GM23338 (cell line): Measurements from ENCODE around the gene MRPS31. TPM values are rescaled to one million over a fixed set of nuclear protein-coding genes. Genes with fewer than 3 reads are reported as not detected.
"Not testable (repeated sequence)": the region's sequence is repeated elsewhere in the genome, so short reads cannot be mapped to it uniquely, and the experiment has no call there.

Source experiments
- ATAC-seq: fragments of 200-7000 bp; cut with Tn5 transposase; 3 replicates; pipeline ENCODE4 v1.9.1; 2020
- DNase-seq: peaks from one replicate; pipeline ENCODE4 v3.0.0-alpha.2; 2015; ENCODE audit warnings: low spot score
- H2AFZ ChIP-seq: fragments of 200-600 bp; sonication (generic); 2 replicates; pipeline ENCODE4 v1.8.0; 2016; ENCODE audit warnings: antibody characterized with exemption, mild to moderate bottlenecking, moderate library complexity
- H3F3A ChIP-seq: fragments of 200-600 bp; sonication (generic); replicated peaks from 2 replicates; pipeline ENCODE4 v1.8.0; 2017; ENCODE audit warnings: antibody characterized with exemption, mixed run types, low read depth
- H3K27ac ChIP-seq: fragments of 200-600 bp; sonication (generic); 2 replicates; pipeline ENCODE4 v1.6.1; 2016; ENCODE audit warnings: low read depth
- H3K27me3 ChIP-seq: fragments of 200-600 bp; sonication (generic); 2 replicates; pipeline ENCODE4 v1.8.0; 2016; ENCODE audit warnings: mild to moderate bottlenecking, mixed run types, moderate library complexity; ENCODE audit not compliant: insufficient read depth
- H3K36me3 ChIP-seq: fragments of 200-600 bp; sonication (generic); 2 replicates; pipeline ENCODE4 v1.8.0; 2016; ENCODE audit warnings: mild to moderate bottlenecking; ENCODE audit not compliant: insufficient read depth
- H3K4me1 ChIP-seq: fragments of 200-600 bp; sonication (generic); 2 replicates; pipeline ENCODE4 v1.8.0; 2016; ENCODE audit warnings: mild to moderate bottlenecking, moderate library complexity; ENCODE audit not compliant: insufficient read depth
- H3K4me2 ChIP-seq: fragments of 200-600 bp; sonication (generic); 2 replicates; pipeline ENCODE4 v1.7.1; 2017; ENCODE audit warnings: mixed run types
- H3K4me3 ChIP-seq: fragments of 200-600 bp; sonication (generic); 2 replicates; pipeline ENCODE4 v1.6.1; 2016; ENCODE audit warnings: mixed run types
- H3K79me2 ChIP-seq: fragments of 200-600 bp; sonication (generic); replicated peaks from 2 replicates; pipeline ENCODE4 v1.8.0; 2017; ENCODE audit warnings: mild to moderate bottlenecking; ENCODE audit not compliant: insufficient read depth
- H3K9me2 ChIP-seq: fragments of 200-600 bp; sonication (generic); 2 replicates; pipeline ENCODE4 v1.8.0; 2017; ENCODE audit not compliant: insufficient read depth
- H4K20me1 ChIP-seq: fragments of 200-600 bp; sonication (generic); replicated peaks from 2 replicates; pipeline ENCODE4 v1.8.0; 2017; ENCODE audit warnings: mild to moderate bottlenecking; ENCODE audit not compliant: insufficient read depth
- H3K27ac Mint-ChIP-seq: 2 replicates; pipeline ENCODE4 v1.8.0; 2020; ENCODE audit warnings: inconsistent platforms, mild to moderate bottlenecking, moderate library complexity, mixed read lengths
- H3K27me3 Mint-ChIP-seq: 3 replicates; pipeline ENCODE4 v1.8.0; 2022; ENCODE audit warnings: low read depth, mild to moderate bottlenecking, moderate library complexity, mixed read lengths, inconsistent platforms; ENCODE audit not compliant: insufficient read depth, poor library complexity
- H3K36me3 Mint-ChIP-seq: 3 replicates; pipeline ENCODE4 v1.8.0; 2021; ENCODE audit warnings: low read depth, mild to moderate bottlenecking, inconsistent platforms, moderate library complexity, mixed read lengths
- H3K4me1 Mint-ChIP-seq: 3 replicates; pipeline ENCODE4 v1.8.0; 2020; ENCODE audit warnings: mild to moderate bottlenecking, inconsistent platforms, mixed read lengths
- H3K4me3 Mint-ChIP-seq: 3 replicates; pipeline ENCODE4 v1.8.0; 2021; ENCODE audit warnings: moderate library complexity, mild to moderate bottlenecking, inconsistent platforms, mixed read lengths
- H3K9me3 Mint-ChIP-seq: 3 replicates; pipeline ENCODE4 v1.8.0; 2020; ENCODE audit warnings: moderate library complexity, mild to moderate bottlenecking, inconsistent platforms, mixed read lengths
- CTCF ChIP-seq, 2 experiments: fragments of 200-600 bp in 1 of 2; sonication (generic) in 1 of 2; conservative IDR thresholded peaks; 2 replicates each; pipeline versions ENCODE4 v1.5.1 to v1.6.1; 2016 to 2017; ENCODE audit warnings: antibody characterized with exemption in 2 of 2, low read depth in 2 of 2, mild to moderate bottlenecking in 2 of 2, moderate library complexity in 1 of 2
- ETS1 ChIP-seq: IDR thresholded peaks from 2 replicates; pipeline ENCODE4 v1.6.1; 2016; ENCODE audit warnings: antibody characterized with exemption
- NANOG ChIP-seq: IDR thresholded peaks from 2 replicates; pipeline ENCODE4 v1.6.1; 2016; ENCODE audit warnings: antibody characterized with exemption, borderline replicate concordance
- REST ChIP-seq: IDR thresholded peaks from one replicate; pipeline ENCODE4 v1.6.1; 2018; ENCODE audit warnings: antibody characterized with exemption; ENCODE audit not compliant: unreplicated experiment
- ZNF331 ChIP-seq: fragments of 250-450 bp; sonication (Bioruptor Pico); IDR thresholded peaks from 2 replicates; pipeline ENCODE4 v1.5.0; 2020; ENCODE audit warnings: low read depth, mild to moderate bottlenecking, moderate library complexity
- ZNF462 ChIP-seq: fragments of 250-450 bp; sonication (Bioruptor Pico); IDR thresholded peaks from 2 replicates; pipeline ENCODE4 v1.5.0; 2020; ENCODE audit warnings: mild to moderate bottlenecking, moderate library complexity
- polyA plus RNA-seq: library from polyadenylated mRNA; unstranded; fragments of >200 nt; fragmentation: Nextera tagmentation; extraction: Ambion mirVana; gene quantifications from 2 replicates; pipeline ENCODE4 v1.2.1, GENCODE V29; 2016
- total RNA-seq: library from RNA; depleted of rRNA; stranded (reverse); fragments of >200 nt; shearing (Covaris generic); gene quantifications from 2 replicates; pipeline ENCODE4 v1.2.3, GENCODE V29; 2014

MRPS31 gene
- total and polyA plus RNA-seq, 2 experiments from 2014 or later: 26.8 to 62.7 TPM

- no peak overlapping the region for H2AFZ ChIP-seq
- Mint-ChIP-seq H3K27ac (no peak overlapping the region), H3K9me3 (no peaks in the 10 kb centered on the region), H3K4me3 (no peak overlapping the region), H3K27me3 (peaks cover 2% of the 10 kb centered on the region), H3K4me1 (no peaks in the 10 kb centered on the region), H3K36me3 (peaks cover 7% of the 10 kb centered on the region)
- no peak for DNase-seq
- H3F3A ChIP-seq: no peaks in the 10 kb centered on the region
- H3K4me2 ChIP-seq: no peak overlapping the region
- TF ChIP-seq ZNF462 (no peak), CTCF (conservative IDR thresholded peaks at IDR 0.05; ENCODE audit: low read depth in 2 of 2) (no peak), REST (no peak), ZNF331 (CRISPR knock-in tag) (no peak), NANOG (no peak), ETS1 (no peak)
- no peaks in the 10 kb centered on the region for H3K9me2 ChIP-seq
- H4K20me1 ChIP-seq: no peaks in the 10 kb centered on the region
- ATAC-seq: no peak
- H3K4me1 ChIP-seq: no peaks in the 10 kb centered on the region
- no peaks in the 10 kb centered on the region for H3K36me3 ChIP-seq
- no peak overlapping the region for H3K4me3 ChIP-seq
- H3K27ac ChIP-seq: no peak overlapping the region
- H3K79me2 ChIP-seq: no peaks in the 10 kb centered on the region; the same call in 1 of the 2 replicates
- H3K27me3 ChIP-seq: no peaks in the 10 kb centered on the region
Observed at GRCh38 chr13:40728595-40728994, 42.4 kb downstream of the MRPS31 start.

GRCh38 chr13:40714433-40714832 is 56.6 kb downstream of the MRPS31 start:
- not testable (repeated sequence) for H3K4me3 Mint-ChIP-seq, DNase-seq, H3K36me3 ChIP-seq, H4K20me1 ChIP-seq, H3F3A ChIP-seq, H2AFZ ChIP-seq, H3K27me3 ChIP-seq, H3K4me3 ChIP-seq, H3K79me2 ChIP-seq, H3K4me1 ChIP-seq, ATAC-seq, H3K4me1 Mint-ChIP-seq, H3K27me3 Mint-ChIP-seq, H3K9me2 ChIP-seq, H3K27ac ChIP-seq, H3K27ac Mint-ChIP-seq, H3K4me2 ChIP-seq
- Mint-ChIP-seq H3K9me3 (peaks cover 45% of the 10 kb centered on the region), H3K36me3 (peaks cover 54% of the 10 kb centered on the region)
